ENCODE measurements around the gene ANKRD29.

- TF ChIP-seq POLR2A (IDR thresholded peaks at IDR 0.05; ENCODE audit: extremely low read depth, insufficient read length) (no peak), CTCF (IDR thresholded peaks at IDR 0.05; ENCODE audit: low read depth, low read length) (no peak), MAX (IDR thresholded peaks at IDR 0.05; ENCODE audit: low read depth, low read length) (no peak)
Measured at GRCh38 chr18:23682045-23682444, 19.3 kb upstream of the ANKRD29 start.
